Transverse colon (tissue), 4 donors: Measurements from ENCODE around the gene REG1A.

Source experiments
- CTCF ChIP-seq, 5 experiments: fragments of 200-600 bp in 3 of 5; fragments of 450-650 bp in 2 of 5; sonication (generic) in 3 of 5; IDR thresholded peaks; 1 replicate in 2 of 5; 2 replicates in 3 of 5; pipeline ENCODE4 v1.5.1; 2016 to 2017; ENCODE audit warnings: antibody characterized with exemption in 5 of 5, inconsistent platforms in 3 of 5, mild to moderate bottlenecking in 2 of 5, moderate library complexity in 1 of 5
- EP300 ChIP-seq: sonication (generic); formaldehyde crosslinking; IDR thresholded peaks from one replicate; pipeline ENCODE4 v1.6.1; 2017; ENCODE audit warnings: antibody characterized with exemption, low read depth
- POLR2A ChIP-seq: fragments of 450-650 bp; IDR thresholded peaks from one replicate; pipeline ENCODE4 v1.6.1; 2016; ENCODE audit warnings: antibody characterized with exemption, mild to moderate bottlenecking, moderate library complexity
- POLR2AphosphoS5 ChIP-seq, 3 donors: sonication (generic); formaldehyde crosslinking; IDR thresholded peaks; one replicate each; pipeline ENCODE4 v1.6.1; 2016; ENCODE audit warnings: antibody characterized with exemption in 3 of 3

- TF ChIP-seq CTCF (IDR thresholded peaks at IDR 0.05) (no peak), POLR2AphosphoS5 (IDR thresholded peaks at IDR 0.05) (no peak), POLR2A (no peak), EP300 (no peak)
Observed at GRCh38 chr2:79087785-79088364, 32.4 kb upstream of the REG1A start, which contains the start of gene REG1B.
